ENCODE data around the gene C10orf71. TPM values are rescaled to one million over a fixed set of nuclear protein-coding genes. Genes with fewer than 3 reads are reported as not detected.

The C10orf71 gene
- polyA plus RNA-seq, 4 donors: under 0.01 to 0.16 TPM; not detected in 2

GRCh38 chr10:49257626-49258349 is 41.2 kb upstream of the C10orf71 start:
- Histone ChIP-seq H3K9me3 (ENCODE audit: control insufficient read depth in 2 of 2, insufficient read depth in 1 of 2, low read depth in 1 of 2, low read length in 1 of 2) (no peaks in the 10 kb centered on the region), H3K27ac (ENCODE audit: low read depth in 1 of 3, low read length in 2 of 3) (no peak overlapping the region), H3K27me3 (ENCODE audit: control insufficient read depth in 3 of 3, insufficient read depth in 3 of 3, low read length in 3 of 3) (no peaks in the 10 kb centered on the region), H3K4me1 (ENCODE audit: control insufficient read depth in 3 of 3, insufficient read depth in 2 of 3, low read depth in 1 of 3, low read length in 2 of 3) (no peaks in the 10 kb centered on the region), H3K36me3 (ENCODE audit: control insufficient read depth in 3 of 3, insufficient read depth in 2 of 3, low read depth in 1 of 3, low read length in 3 of 3) (no peaks in the 10 kb centered on the region), H3K4me3 (ENCODE audit: low read depth in 1 of 3, low read length in 3 of 3) (no peak overlapping the region)
- WGBS, 3 donors: 78 to 83% (median 81%) methylated on average over 11 of the region's 11 CpGs
- FAIRE-seq: no peak
- no peak for DNase-seq

- no peaks in the 10 kb centered on the region for H3K9me3 ChIP-seq (ENCODE audit: control insufficient read depth in 2 of 2, insufficient read depth in 1 of 2, low read depth in 1 of 2, low read length in 1 of 2)
- H3K4me1 ChIP-seq (ENCODE audit: control insufficient read depth in 3 of 3, insufficient read depth in 2 of 3, low read depth in 1 of 3, low read length in 2 of 3): no peaks in the 10 kb centered on the region
- DNase-seq (no peak), FAIRE-seq (no peak)
- no peaks in the 10 kb centered on the region for H3K36me3 ChIP-seq (ENCODE audit: control insufficient read depth in 3 of 3, insufficient read depth in 2 of 3, low read depth in 1 of 3, low read length in 3 of 3)
- no peak overlapping the region for H3K27ac ChIP-seq (ENCODE audit: low read depth in 1 of 3, low read length in 2 of 3)
- no peaks in the 10 kb centered on the region for H3K27me3 ChIP-seq (ENCODE audit: control insufficient read depth in 3 of 3, insufficient read depth in 3 of 3, low read length in 3 of 3)
- H3K4me3 ChIP-seq (ENCODE audit: low read depth in 1 of 3, low read length in 3 of 3): no peak overlapping the region
These were observed 40.7 kb upstream of the C10orf71 start for GRCh38 chr10:49258350-49258683.

- no peaks in the 10 kb centered on the region for H3K36me3 ChIP-seq (ENCODE audit: control insufficient read depth in 3 of 3, insufficient read depth in 2 of 3, low read depth in 1 of 3, low read length in 3 of 3)
- no peak overlapping the region for H3K4me3 ChIP-seq (ENCODE audit: low read depth in 1 of 3, low read length in 3 of 3)
- FAIRE-seq (no peak), DNase-seq (no peak)
- H3K9me3 ChIP-seq (ENCODE audit: control insufficient read depth in 2 of 2, insufficient read depth in 1 of 2, low read depth in 1 of 2, low read length in 1 of 2): no peaks in the 10 kb centered on the region
- H3K27me3 ChIP-seq (ENCODE audit: control insufficient read depth in 3 of 3, insufficient read depth in 3 of 3, low read length in 3 of 3): no peaks in the 10 kb centered on the region
- H3K27ac ChIP-seq (ENCODE audit: low read depth in 1 of 3, low read length in 2 of 3): no peak overlapping the region
- H3K4me1 ChIP-seq (ENCODE audit: control insufficient read depth in 3 of 3, insufficient read depth in 2 of 3, low read depth in 1 of 3, low read length in 2 of 3): no peaks in the 10 kb centered on the region
- 87 to 90% (median 89%) methylated on average over 4 of the region's 4 CpGs for WGBS, 3 donors
These were observed 38.2 kb upstream of the C10orf71 start for GRCh38 chr10:49260644-49261296.

DNA sequence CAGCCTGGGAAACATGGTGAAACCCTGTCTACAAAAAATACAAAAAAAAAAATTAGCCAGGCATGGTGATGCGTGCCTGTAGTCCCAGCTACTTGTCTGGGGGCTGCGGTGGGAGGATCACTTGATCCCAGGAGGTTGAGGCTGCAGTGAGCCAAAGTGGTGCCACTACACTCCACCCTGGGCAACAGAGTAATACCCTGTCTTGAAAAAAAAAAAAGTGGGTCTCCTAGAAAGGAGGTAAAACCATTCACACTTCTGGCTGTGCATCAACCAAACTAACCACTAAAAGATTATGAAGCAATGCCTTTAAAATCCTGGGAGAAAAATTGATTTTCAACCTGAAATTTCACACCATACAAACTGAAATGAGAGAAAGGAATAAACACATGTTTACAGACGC is 35.4 kb upstream of the C10orf71 start:
- no peaks in the 10 kb centered on the region for H3K36me3 ChIP-seq (ENCODE audit: control insufficient read depth in 3 of 3, insufficient read depth in 2 of 3, low read depth in 1 of 3, low read length in 3 of 3)
- H3K27ac ChIP-seq (ENCODE audit: low read depth in 1 of 3, low read length in 2 of 3): no peak overlapping the region
- no peaks in the 10 kb centered on the region for H3K4me1 ChIP-seq (ENCODE audit: control insufficient read depth in 3 of 3, insufficient read depth in 2 of 3, low read depth in 1 of 3, low read length in 2 of 3)
- DNase-seq: no peak
- H3K9me3 ChIP-seq (ENCODE audit: control insufficient read depth in 2 of 2, insufficient read depth in 1 of 2, low read depth in 1 of 2, low read length in 1 of 2): no peaks in the 10 kb centered on the region
- FAIRE-seq: no peak
- no peak overlapping the region for H3K4me3 ChIP-seq (ENCODE audit: low read depth in 1 of 3, low read length in 3 of 3)
- WGBS, 3 donors: 81 to 90% (median 83%) methylated on average over 3 of the region's 3 CpGs
- no peaks in the 10 kb centered on the region for H3K27me3 ChIP-seq (ENCODE audit: control insufficient read depth in 3 of 3, insufficient read depth in 3 of 3, low read length in 3 of 3)

DNA sequence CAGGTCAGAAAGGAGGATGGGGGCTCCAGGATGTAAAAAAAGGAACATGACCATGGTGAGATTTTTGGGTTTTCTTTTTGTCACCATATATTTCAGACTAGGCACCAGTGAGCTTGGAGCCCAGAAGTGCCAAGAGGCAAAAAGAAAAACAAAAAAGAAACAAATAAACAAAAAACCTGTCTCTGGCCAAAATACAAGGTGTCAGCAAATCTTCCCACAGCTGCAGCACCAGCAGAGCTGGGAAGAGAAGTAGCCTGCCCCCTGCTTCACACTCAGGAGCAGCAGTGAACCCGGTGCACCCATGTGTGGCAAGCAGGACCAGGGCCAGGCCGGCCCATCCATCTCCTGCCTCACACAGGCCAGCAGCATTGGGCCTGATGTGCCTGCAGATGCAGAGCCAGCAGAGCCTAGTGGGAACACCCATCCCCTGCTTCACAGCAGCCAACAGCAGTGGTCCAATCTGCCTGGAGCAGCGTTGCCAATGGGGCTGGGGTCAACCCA is 34.7 kb upstream of the C10orf71 start:
- H3K27ac ChIP-seq (ENCODE audit: low read depth in 1 of 3, low read length in 2 of 3): no peak overlapping the region
- no peaks in the 10 kb centered on the region for H3K27me3 ChIP-seq (ENCODE audit: control insufficient read depth in 3 of 3, insufficient read depth in 3 of 3, low read length in 3 of 3)
- FAIRE-seq (no peak), DNase-seq (no peak)
- H3K36me3 ChIP-seq (ENCODE audit: control insufficient read depth in 3 of 3, insufficient read depth in 2 of 3, low read depth in 1 of 3, low read length in 3 of 3): no peaks in the 10 kb centered on the region
- WGBS, 3 donors: 91 to 93% (median 91%) methylated on average over 3 of the region's 3 CpGs
- no peaks in the 10 kb centered on the region for H3K9me3 ChIP-seq (ENCODE audit: control insufficient read depth in 2 of 2, insufficient read depth in 1 of 2, low read depth in 1 of 2, low read length in 1 of 2)
- H3K4me1 ChIP-seq (ENCODE audit: control insufficient read depth in 3 of 3, insufficient read depth in 2 of 3, low read depth in 1 of 3, low read length in 2 of 3): no peaks in the 10 kb centered on the region
- H3K4me3 ChIP-seq (ENCODE audit: low read depth in 1 of 3, low read length in 3 of 3): no peak overlapping the region

DNA sequence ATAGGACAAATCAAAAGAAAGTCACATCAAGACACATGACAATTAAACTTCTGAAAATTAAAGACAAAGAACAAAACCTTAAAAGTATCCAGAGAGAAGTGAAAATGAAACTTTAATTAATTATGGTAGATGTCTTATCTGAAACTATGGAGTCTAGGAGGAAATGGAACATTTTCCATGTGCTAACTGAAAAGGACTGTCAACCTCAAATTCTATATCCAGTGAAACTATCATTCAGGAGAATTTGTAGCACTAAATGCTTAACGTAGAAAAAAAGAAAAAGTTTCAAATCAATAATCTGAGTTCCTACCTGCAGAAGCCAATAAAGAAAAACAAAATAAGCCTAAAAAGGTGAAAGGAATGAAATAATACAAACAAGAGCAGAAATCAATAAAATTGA is 33.1 kb upstream of the C10orf71 start:
- no peaks in the 10 kb centered on the region for H3K4me1 ChIP-seq (ENCODE audit: control insufficient read depth in 3 of 3, insufficient read depth in 2 of 3, low read depth in 1 of 3, low read length in 2 of 3)
- no peaks in the 10 kb centered on the region for H3K36me3 ChIP-seq (ENCODE audit: control insufficient read depth in 3 of 3, insufficient read depth in 2 of 3, low read depth in 1 of 3, low read length in 3 of 3)
- no peak for FAIRE-seq
- WGBS, 3 donors: 84 to 92% (median 91%) methylated on average over 1 of the region's 1 CpG
- no peak overlapping the region for H3K27ac ChIP-seq (ENCODE audit: low read depth in 1 of 3, low read length in 2 of 3)
- no peaks in the 10 kb centered on the region for H3K27me3 ChIP-seq (ENCODE audit: control insufficient read depth in 3 of 3, insufficient read depth in 3 of 3, low read length in 3 of 3)
- no peaks in the 10 kb centered on the region for H3K9me3 ChIP-seq (ENCODE audit: control insufficient read depth in 2 of 2, insufficient read depth in 1 of 2, low read depth in 1 of 2, low read length in 1 of 2)
- no peak for DNase-seq
- H3K4me3 ChIP-seq (ENCODE audit: low read depth in 1 of 3, low read length in 3 of 3): no peak overlapping the region

DNA sequence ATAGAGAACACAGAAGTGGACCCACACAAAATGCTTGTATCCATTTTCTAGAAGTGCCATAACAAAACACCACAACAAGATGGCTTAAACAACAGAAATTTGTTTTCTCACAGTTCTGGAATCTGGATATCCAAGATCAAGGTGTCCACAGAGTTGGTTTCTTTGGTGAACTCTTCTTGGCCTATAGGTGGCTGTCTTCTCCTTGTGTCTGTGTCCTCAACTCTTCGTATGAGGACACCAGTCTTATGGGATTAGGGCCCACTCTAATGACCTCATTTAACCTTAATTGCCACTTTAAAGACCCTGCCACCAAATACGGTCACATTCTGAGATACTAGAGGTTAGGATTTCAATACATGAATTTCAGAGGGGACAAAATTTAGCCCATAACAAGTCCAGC is 30.8 kb upstream of the C10orf71 start:
- Histone ChIP-seq H3K36me3 (ENCODE audit: control insufficient read depth in 3 of 3, insufficient read depth in 2 of 3, low read depth in 1 of 3, low read length in 3 of 3) (no peaks in the 10 kb centered on the region), H3K4me1 (ENCODE audit: control insufficient read depth in 3 of 3, insufficient read depth in 2 of 3, low read depth in 1 of 3, low read length in 2 of 3) (no peaks in the 10 kb centered on the region), H3K4me3 (ENCODE audit: low read depth in 1 of 3, low read length in 3 of 3) (no peak overlapping the region), H3K27ac (ENCODE audit: low read depth in 1 of 3, low read length in 2 of 3) (no peak overlapping the region), H3K27me3 (ENCODE audit: control insufficient read depth in 3 of 3, insufficient read depth in 3 of 3, low read length in 3 of 3) (no peaks in the 10 kb centered on the region), H3K9me3 (ENCODE audit: control insufficient read depth in 2 of 2, insufficient read depth in 1 of 2, low read depth in 1 of 2, low read length in 1 of 2) (no peaks in the 10 kb centered on the region)
- FAIRE-seq: no peak
- WGBS, 3 donors: 64 to 75% (median 72%) methylated on average over 2 of the region's 2 CpGs
- DNase-seq: no peak

GRCh38 chr10:49269523-49269922 is 29.4 kb upstream of the C10orf71 start:
- Histone ChIP-seq H3K4me3 (ENCODE audit: low read depth in 1 of 3, low read length in 3 of 3) (no peak overlapping the region), H3K27ac (ENCODE audit: low read depth in 1 of 3, low read length in 2 of 3) (no peak overlapping the region), H3K36me3 (ENCODE audit: control insufficient read depth in 3 of 3, insufficient read depth in 2 of 3, low read depth in 1 of 3, low read length in 3 of 3) (no peaks in the 10 kb centered on the region), H3K4me1 (ENCODE audit: control insufficient read depth in 3 of 3, insufficient read depth in 2 of 3, low read depth in 1 of 3, low read length in 2 of 3) (no peaks in the 10 kb centered on the region), H3K9me3 (ENCODE audit: control insufficient read depth in 2 of 2, insufficient read depth in 1 of 2, low read depth in 1 of 2, low read length in 1 of 2) (no peaks in the 10 kb centered on the region), H3K27me3 (ENCODE audit: control insufficient read depth in 3 of 3, insufficient read depth in 3 of 3, low read length in 3 of 3) (no peaks in the 10 kb centered on the region)
- DNase-seq (no peak), FAIRE-seq (no peak)
- 77 to 95% (median 83%) methylated on average over 1 of the region's 1 CpG for WGBS, 3 donors

DNA sequence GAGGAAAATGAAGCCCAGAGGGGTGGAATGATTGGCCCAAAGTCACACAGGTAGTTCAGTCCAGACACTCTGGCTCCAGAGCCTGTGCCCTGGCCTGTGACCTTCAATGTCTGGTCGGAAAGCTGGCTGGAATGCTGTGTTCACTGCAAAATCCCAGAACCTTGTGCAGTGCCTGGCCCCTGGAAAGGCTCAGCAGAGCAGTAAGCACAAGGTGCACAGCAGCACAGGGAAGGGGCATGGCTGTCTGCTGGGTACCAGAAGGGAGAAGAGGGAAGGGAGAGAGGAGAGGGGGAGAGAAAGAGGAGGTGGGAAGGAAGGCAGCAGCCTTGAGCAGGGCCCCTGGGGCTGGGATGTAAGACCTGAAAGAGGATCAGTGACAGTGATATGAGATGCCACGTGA is 28.4 kb upstream of the C10orf71 start:
- FAIRE-seq (no peak), DNase-seq (no peak)

More for the DNA sequence above, 28.4 kb upstream of the C10orf71 start:
- H3K27me3 ChIP-seq (ENCODE audit: control insufficient read depth in 3 of 3, insufficient read depth in 3 of 3, low read length in 3 of 3): no peaks in the 10 kb centered on the region
- H3K27ac ChIP-seq (ENCODE audit: low read depth in 1 of 3, low read length in 2 of 3): no peak overlapping the region
- no peaks in the 10 kb centered on the region for H3K36me3 ChIP-seq (ENCODE audit: control insufficient read depth in 3 of 3, insufficient read depth in 2 of 3, low read depth in 1 of 3, low read length in 3 of 3)
- no peaks in the 10 kb centered on the region for H3K9me3 ChIP-seq (ENCODE audit: control insufficient read depth in 2 of 2, insufficient read depth in 1 of 2, low read depth in 1 of 2, low read length in 1 of 2)
- 22 to 54% (median 26%) methylated on average over 2 of the region's 2 CpGs for WGBS, 3 donors
- H3K4me1 ChIP-seq (ENCODE audit: control insufficient read depth in 3 of 3, insufficient read depth in 2 of 3, low read depth in 1 of 3, low read length in 2 of 3): no peaks in the 10 kb centered on the region
- no peak overlapping the region for H3K4me3 ChIP-seq (ENCODE audit: low read depth in 1 of 3, low read length in 3 of 3)
